ENCODE measurements around the gene MYOZ3.

MYOZ3 gene

DNA sequence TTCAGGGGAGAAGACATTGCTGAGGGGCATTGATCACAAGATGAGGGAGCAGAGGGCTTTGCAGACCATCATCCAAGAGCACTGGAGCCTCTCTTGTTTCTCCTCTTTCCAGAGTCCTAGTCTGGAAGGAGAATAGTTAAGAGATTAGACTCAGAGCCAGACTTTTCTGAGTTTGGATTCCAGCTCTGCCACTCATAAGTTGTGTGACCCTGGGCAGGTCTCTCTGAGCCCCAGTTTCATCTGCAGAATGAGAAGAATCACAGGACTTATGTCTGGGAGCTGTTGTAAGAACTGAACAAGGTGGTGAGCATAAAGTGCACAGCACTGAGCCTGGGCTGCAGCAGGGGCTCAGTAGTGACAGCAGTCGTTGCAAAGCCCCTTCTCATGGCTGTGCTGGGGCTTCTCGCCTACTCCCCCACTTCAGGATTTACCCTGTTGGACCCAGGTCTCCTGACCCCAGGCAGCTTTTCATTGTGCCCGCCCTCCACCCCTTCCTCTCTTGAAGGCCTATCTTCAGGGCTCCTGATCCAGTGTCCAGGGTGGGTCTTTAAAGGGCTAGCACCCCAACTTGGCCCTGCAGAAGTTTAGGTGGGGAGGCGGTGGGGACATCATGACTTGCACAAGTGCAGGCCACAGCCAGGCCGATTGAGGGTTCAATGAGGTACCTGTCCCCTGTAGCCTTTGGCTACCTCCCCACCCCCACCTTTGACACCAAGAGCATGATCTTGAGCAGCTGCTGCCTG lies 19.1 kb upstream of the MYOZ3 start:
- ChIA-PET CTCF (interaction anchor here (0.7 to 3.9 kb wide), 8 partner anchors 8 to 205 kb away, joined by 3 to 12 read pairs (median 6); no protein-coding TSS in a partner anchor), POLR2A (interaction anchor here (0.6 kb wide), 1 partner anchor 162 kb away, joined by 3 read pairs; no protein-coding TSS in a partner anchor)
- TF ChIP-seq, protein P1, sequence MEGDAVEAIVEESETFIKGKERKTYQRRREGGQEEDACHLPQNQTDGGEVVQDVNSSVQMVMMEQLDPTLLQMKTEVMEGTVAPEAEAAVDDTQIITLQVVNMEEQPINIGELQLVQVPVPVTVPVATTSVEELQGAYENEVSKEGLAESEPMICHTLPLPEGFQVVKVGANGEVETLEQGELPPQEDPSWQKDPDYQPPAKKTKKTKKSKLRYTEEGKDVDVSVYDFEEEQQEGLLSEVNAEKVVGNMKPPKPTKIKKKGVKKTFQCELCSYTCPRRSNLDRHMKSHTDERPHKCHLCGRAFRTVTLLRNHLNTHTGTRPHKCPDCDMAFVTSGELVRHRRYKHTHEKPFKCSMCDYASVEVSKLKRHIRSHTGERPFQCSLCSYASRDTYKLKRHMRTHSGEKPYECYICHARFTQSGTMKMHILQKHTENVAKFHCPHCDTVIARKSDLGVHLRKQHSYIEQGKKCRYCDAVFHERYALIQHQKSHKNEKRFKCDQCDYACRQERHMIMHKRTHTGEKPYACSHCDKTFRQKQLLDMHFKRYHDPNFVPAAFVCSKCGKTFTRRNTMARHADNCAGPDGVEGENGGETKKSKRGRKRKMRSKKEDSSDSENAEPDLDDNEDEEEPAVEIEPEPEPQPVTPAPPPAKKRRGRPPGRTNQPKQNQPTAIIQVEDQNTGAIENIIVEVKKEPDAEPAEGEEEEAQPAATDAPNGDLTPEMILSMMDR (IDR thresholded peaks at IDR 0.05; ENCODE audit: control extremely low read depth, extremely low read depth, low read depth, missing control alignments) = no peak
- no peak for DNase-seq (ENCODE audit: extremely low spot score)

DNA sequence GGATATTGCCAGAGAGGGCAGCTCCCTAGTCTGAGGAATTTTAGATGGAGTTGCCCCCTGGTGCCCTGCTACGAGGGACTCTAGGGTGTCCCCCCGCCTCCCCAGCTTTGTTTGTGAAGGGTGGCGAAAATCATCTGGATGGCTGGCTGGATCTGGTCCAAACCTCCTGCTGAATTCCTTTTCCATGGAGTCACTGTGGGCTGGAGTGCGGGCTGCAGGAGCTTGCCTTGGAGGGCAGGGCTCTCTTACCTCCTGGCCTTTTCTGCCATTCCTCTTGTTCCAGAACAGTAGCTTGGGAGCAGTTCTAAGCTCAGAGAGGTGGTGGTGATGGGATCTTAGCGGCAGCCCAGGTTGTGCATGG lies 18.5 kb upstream of the MYOZ3 start:
- CTCF ChIA-PET = interaction anchor here (0.7 to 3.9 kb wide), 8 partner anchors 9 to 205 kb away, joined by 3 to 12 read pairs (median 6); no protein-coding TSS in a partner anchor
- TF ChIP-seq, protein P1 (IDR thresholded peaks at IDR 0.05; ENCODE audit: control extremely low read depth, extremely low read depth, low read depth, missing control alignments) = no peak
- POLR2A ChIA-PET = no interaction called here

DNA sequence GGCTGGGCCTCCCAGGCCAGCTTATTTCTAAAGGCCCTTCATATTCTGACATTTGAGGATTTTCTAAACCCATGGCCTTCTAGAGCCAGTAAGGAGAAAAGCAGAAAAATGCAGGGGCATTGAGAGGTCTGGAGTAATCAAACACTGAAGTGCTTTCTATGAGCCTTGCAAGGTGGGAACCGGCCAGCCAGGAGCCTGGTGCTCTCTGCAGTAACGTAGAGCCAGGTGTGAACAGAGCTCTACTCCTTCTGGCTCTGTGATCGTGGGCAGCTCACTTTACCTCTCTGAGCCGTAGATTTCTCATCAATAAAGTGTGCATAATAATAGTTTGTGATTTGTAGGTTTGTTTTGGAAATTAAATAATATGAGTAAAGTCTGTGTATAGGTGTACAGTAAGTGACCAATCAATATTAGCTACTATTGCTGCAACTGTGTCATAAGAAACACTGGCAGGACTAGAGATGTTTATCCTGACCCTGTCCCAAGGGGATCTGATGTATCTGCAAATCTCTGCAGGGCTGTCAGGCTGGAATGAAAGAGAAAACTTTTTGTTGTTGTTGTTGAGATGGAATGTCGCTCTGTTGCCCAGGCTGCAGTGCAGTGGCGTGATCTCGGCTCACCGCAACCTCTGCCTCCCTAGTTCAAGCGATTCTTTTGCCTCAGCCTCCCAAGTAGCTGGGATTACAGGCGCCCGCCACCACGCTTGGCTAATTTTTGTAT lies 17.9 kb upstream of the MYOZ3 start:
- DNase-seq (ENCODE audit: extremely low spot score) = no peak
- TF ChIP-seq, protein P1 (IDR thresholded peaks at IDR 0.05; ENCODE audit: control extremely low read depth, extremely low read depth, low read depth, missing control alignments) = no peak
- ChIA-PET POLR2A (no interaction called here), CTCF (interaction anchor here (0.9 to 3.9 kb wide), 8 partner anchors 9 to 204 kb away, joined by 3 to 12 read pairs (median 7); no protein-coding TSS in a partner anchor)

More for the DNA sequence above, 18.5 kb upstream of the MYOZ3 start:
- no peak for DNase-seq (ENCODE audit: extremely low spot score)

DNA sequence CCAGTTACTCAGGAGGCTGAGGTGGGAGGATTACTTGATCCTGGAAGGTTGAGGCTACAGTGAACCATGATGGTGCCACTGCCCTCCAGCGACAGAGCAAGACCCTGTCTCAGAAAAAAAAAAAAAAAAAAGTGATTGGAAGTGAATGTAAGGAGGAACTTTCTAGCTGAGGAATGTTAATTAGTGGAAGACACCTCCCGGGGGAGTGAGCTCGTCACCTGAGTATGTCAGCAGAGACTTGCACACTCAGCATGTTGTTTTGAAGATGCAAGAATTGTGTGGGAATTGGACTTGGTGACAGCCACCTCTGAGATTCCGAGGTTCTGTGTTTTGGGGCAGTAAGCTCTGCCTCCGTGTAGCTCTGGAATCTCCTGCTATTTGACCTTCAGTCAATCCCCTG lies 17.0 kb upstream of the MYOZ3 start:
- TF ChIP-seq, protein P1 (IDR thresholded peaks at IDR 0.05; ENCODE audit: control extremely low read depth, extremely low read depth, low read depth, missing control alignments) = no peak
- DNase-seq (ENCODE audit: extremely low spot score) = no peak
- ChIA-PET POLR2A (interaction anchor here (0.5 to 0.6 kb wide), 2 partner anchors 27 to 139 kb away, joined by 3 to 4 read pairs; no protein-coding TSS in a partner anchor), CTCF (interaction anchor here (1.2 to 3.9 kb wide), 6 partner anchors 9 to 84 kb away, joined by 5 to 12 read pairs (median 8); no protein-coding TSS in a partner anchor)

DNA sequence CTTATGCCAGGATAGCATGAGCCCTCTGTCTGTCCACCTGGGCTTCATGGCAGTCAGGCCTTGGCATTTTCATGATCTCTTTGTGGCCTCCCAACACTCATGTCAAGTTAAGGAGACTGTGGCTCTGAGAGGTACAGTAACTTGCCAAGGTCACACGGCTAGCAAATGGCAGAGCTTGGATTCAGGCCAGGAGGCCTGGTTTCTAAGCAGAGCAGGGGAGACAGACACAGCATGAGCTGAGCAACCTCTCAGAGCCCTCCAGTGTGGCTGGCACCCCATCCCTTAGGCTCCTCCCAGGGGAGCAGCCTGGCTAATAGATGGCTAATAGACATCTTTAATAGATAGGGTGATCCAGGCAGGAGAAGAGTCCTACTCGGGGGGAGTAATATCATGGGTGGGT lies 16.5 kb upstream of the MYOZ3 start:
- POLR2A ChIA-PET = interaction anchor here (0.5 to 0.6 kb wide), 2 partner anchors 26 to 139 kb away, joined by 3 to 4 read pairs; no protein-coding TSS in a partner anchor
- CTCF ChIA-PET = interaction anchor here (1.1 to 3.9 kb wide), 8 partner anchors 8 to 84 kb away, joined by 3 to 12 read pairs (median 8); no protein-coding TSS in a partner anchor
- TF ChIP-seq, protein P1 (IDR thresholded peaks at IDR 0.05; ENCODE audit: control extremely low read depth, extremely low read depth, low read depth, missing control alignments) = no peak
- DNase-seq (ENCODE audit: extremely low spot score) = no peak

DNA sequence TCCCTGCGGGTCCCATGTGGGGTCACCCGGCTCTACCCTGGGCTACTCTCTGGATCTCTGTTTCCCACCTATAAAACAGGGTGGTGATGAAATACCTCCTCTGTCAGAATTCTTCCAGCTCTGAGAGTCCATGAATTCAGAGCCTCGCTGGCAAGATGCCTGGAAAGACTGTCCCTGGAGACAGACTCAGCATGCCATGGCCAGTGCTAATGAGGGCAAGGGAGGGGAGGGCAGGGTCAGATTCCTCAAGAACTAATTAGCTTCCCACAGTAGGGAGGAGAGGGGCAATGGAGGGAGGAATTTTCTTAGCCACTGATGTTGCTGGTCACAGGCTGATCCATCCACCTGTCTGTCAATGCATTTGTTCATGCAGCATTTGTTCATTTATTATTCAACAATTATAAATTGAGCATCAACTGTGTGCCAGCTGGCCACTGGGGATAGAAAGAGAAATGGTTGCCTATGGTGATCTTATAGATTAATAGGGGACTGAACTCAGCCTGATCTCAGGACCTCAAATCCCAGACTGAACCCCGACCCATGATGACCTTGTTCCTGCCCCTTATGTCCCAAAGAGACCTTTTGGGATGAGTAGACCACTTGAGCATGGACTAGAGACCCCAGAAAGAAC lies 15.9 kb upstream of the MYOZ3 start:
- ChIA-PET POLR2A (interaction anchor here (0.7 kb wide), 1 partner anchor 147 kb away, joined by 3 read pairs; no protein-coding TSS in a partner anchor), CTCF (interaction anchor here (0.8 to 2.9 kb wide), 7 partner anchors 10 to 145 kb away, joined by 3 to 9 read pairs (median 5); no protein-coding TSS in a partner anchor)
- TF ChIP-seq, protein P1 (IDR thresholded peaks at IDR 0.05; ENCODE audit: control extremely low read depth, extremely low read depth, low read depth, missing control alignments) = no peak
- no peak for DNase-seq (ENCODE audit: extremely low spot score)
